Esophagus muscularis mucosa (tissue), 4 donors: ENCODE data around the gene TRIM46. TPM values are rescaled to one million over a fixed set of nuclear protein-coding genes. Genes with fewer than 3 reads are reported as not detected.

Source experiments
- DNase-seq: peaks from one replicate; pipeline ENCODE4 v3.0.0-alpha.2; 2017; ENCODE audit errors: extremely low spot score
- H3K27ac ChIP-seq, 4 donors: fragments of 200-600 bp; sonication (generic); replicated peaks in 1 of 4; 1 replicate in 3 of 4; 2 replicates in 1 of 4; pipeline ENCODE4 v1.5.1; 2016 to 2019; ENCODE audit warnings: mild to moderate bottlenecking in 1 of 4
- H3K27me3 ChIP-seq, 4 donors: fragments of 200-600 bp; sonication (generic); one replicate each; pipeline versions ENCODE4 v1.5.1 to v1.6.0; 2016 to 2019
- H3K36me3 ChIP-seq, 4 donors: fragments of 200-600 bp; sonication (generic); one replicate each; pipeline ENCODE4 v1.5.1; 2016 to 2019
- H3K4me1 ChIP-seq, 4 donors: fragments of 200-600 bp; sonication (generic); one replicate each; pipeline ENCODE4 v1.5.1; 2016 to 2019
- H3K4me3 ChIP-seq, 4 donors: fragments of 200-600 bp; sonication (generic); 1 replicate in 2 of 4; 2 replicates in 2 of 4; pipeline ENCODE4 v1.5.1; 2016 to 2019; ENCODE audit warnings: mild to moderate bottlenecking in 4 of 4, moderate library complexity in 1 of 4
- H3K9me3 ChIP-seq, 4 donors: fragments of 200-600 bp; sonication (generic); 1 replicate in 3 of 4; 2 replicates in 1 of 4; pipeline ENCODE4 v1.5.1; 2016 to 2019
- CTCF ChIP-seq, 3 experiments: fragments of 200-600 bp in 2 of 3; fragments of 450-650 bp in 1 of 3; sonication (generic) in 2 of 3; IDR thresholded peaks; one replicate each; pipeline ENCODE4 v1.5.1; 2017 to 2019; ENCODE audit warnings: antibody characterized with exemption in 3 of 3, mild to moderate bottlenecking in 2 of 3, moderate library complexity in 1 of 3
- EP300 ChIP-seq: sonication (generic); formaldehyde crosslinking; IDR thresholded peaks from one replicate; pipeline ENCODE4 v1.6.1; 2017; ENCODE audit warnings: antibody characterized with exemption
- POLR2A ChIP-seq: fragments of 450-650 bp; IDR thresholded peaks from one replicate; pipeline ENCODE4 v1.6.1; 2017; ENCODE audit warnings: antibody characterized with exemption, moderate library complexity, mild to moderate bottlenecking, low read depth
- POLR2AphosphoS5 ChIP-seq, 2 donors: sonication (generic); formaldehyde crosslinking; IDR thresholded peaks; one replicate each; pipeline ENCODE4 v1.6.1; 2017; ENCODE audit warnings: antibody characterized with exemption in 2 of 2
- WGBS: methylation state at CpG from one replicate; pipeline ENCODE4 v1.1.5; 2018; 5-methylcytosine and 5-hydroxymethylcytosine counted together
- intact Hi-C: fragments of 100-400 bp; cut with DNase I; formaldehyde crosslinking; loops from one replicate; pipeline ENCODE4 v1.15.1; 2023
- total RNA-seq, 4 donors: library from RNA; depleted of rRNA; stranded (reverse); fragments of >200 nt; gene quantifications; one replicate each; pipeline versions ENCODE4 v1.1.0 to v1.2.1, GENCODE V29; 2016

TRIM46 gene
- total RNA-seq, 4 donors from 2014 or later, result 0.13 to 1.7 (median 0.17) TPM; not detected in 1

- Histone ChIP-seq H3K9me3 (no peaks in the 10 kb centered on the region), H3K27ac (no peak overlapping the region), H3K4me1 (peaks cover 37 to 54% (median 53%) of the 10 kb centered on the region in 4 donors), H3K27me3 (peaks cover 0 to 11% (median 10%) of the 10 kb centered on the region in 4 donors), H3K36me3 (peaks cover 0 to 26% (median 23%) of the 10 kb centered on the region in 4 donors), H3K4me3 (no peak overlapping the region)
- no peak for TF ChIP-seq EP300
- no peak for TF ChIP-seq CTCF (IDR thresholded peaks at IDR 0.05)
- TF ChIP-seq POLR2A, result no peak
- TF ChIP-seq POLR2AphosphoS5 (IDR thresholded peaks at IDR 0.05), result no peak
- intact Hi-C loops, result no loop called here
- DNase-seq, result peak; percentile 39
- 77% methylated on average over 5 of the region's 5 CpGs for WGBS
Measured at GRCh38 chr1:155169541-155169940, 4.1 kb upstream of the TRIM46 start.

GRCh38 chr1:155170101-155170785, 3.4 kb upstream of the TRIM46 start:
- no peak for DNase-seq
- 72% methylated on average over 2 of the region's 2 CpGs for WGBS
- intact Hi-C loops, result loop anchor here (5.0 kb wide), 1 partner anchor 43 kb away; the partner anchor contains the start of gene EFNA1
- Histone ChIP-seq H3K9me3 (no peaks in the 10 kb centered on the region), H3K4me3 (no peak overlapping the region), H3K36me3 (peaks cover 0 to 26% (median 23%) of the 10 kb centered on the region in 4 donors), H3K27me3 (peaks cover 0 to 17% (median 14%) of the 10 kb centered on the region in 4 donors), H3K4me1 (peaks cover 37 to 60% (median 55%) of the 10 kb centered on the region in 4 donors), H3K27ac (no peak overlapping the region)
- TF ChIP-seq POLR2AphosphoS5 (IDR thresholded peaks at IDR 0.05) (no peak), CTCF (IDR thresholded peaks at IDR 0.05) (no peak)

GRCh38 chr1:155170806-155171205, 2.8 kb upstream of the TRIM46 start:
- Histone ChIP-seq H3K4me1 (peaks cover 37 to 60% (median 53%) of the 10 kb centered on the region in 4 donors), H3K36me3 (peaks cover 0 to 26% (median 23%) of the 10 kb centered on the region in 4 donors), H3K27me3 (peaks cover 0 to 23% (median 14%) of the 10 kb centered on the region in 4 donors), H3K27ac (no peak overlapping the region), H3K4me3 (no peak overlapping the region), H3K9me3 (no peaks in the 10 kb centered on the region)
- no peak for TF ChIP-seq POLR2AphosphoS5 (IDR thresholded peaks at IDR 0.05)
- TF ChIP-seq EP300, result no peak
- TF ChIP-seq POLR2A, result no peak
- WGBS, result 88% methylated on average over 7 of the region's 7 CpGs
- DNase-seq, result no peak
- intact Hi-C loops, result loop anchor here (5.0 kb wide), 1 partner anchor 44 kb away; the partner anchor contains the start of gene EFNA1

GRCh38 chr1:155171836-155172731, 1.6 kb upstream of the TRIM46 start:
- H3K36me3 ChIP-seq, result peaks cover 0 to 26% (median 23%) of the 10 kb centered on the region in 4 donors
- H3K4me3 ChIP-seq, result peak overlapping the region; percentile 71 to 90 (median 84)
- peak overlapping the region; percentile 91 to 97 (median 94) for H3K27ac ChIP-seq
- H3K9me3 ChIP-seq, result no peaks in the 10 kb centered on the region
- peaks cover 0 to 24% (median 14%) of the 10 kb centered on the region in 4 donors for H3K27me3 ChIP-seq
- peaks cover 33 to 65% (median 49%) of the 10 kb centered on the region in 4 donors for H3K4me1 ChIP-seq
- TF ChIP-seq CTCF (IDR thresholded peaks at IDR 0.05) (no peak), POLR2AphosphoS5 (IDR thresholded peaks at IDR 0.05) (no peak), EP300 (no peak), POLR2A (no peak)
- 37% methylated on average over 8 of the region's 8 CpGs for WGBS
- DNase-seq, result peak; percentile 53
- intact Hi-C loops, result loop anchor here (5.0 kb wide), 1 partner anchor 45 kb away; the partner anchor contains the start of gene EFNA1
